Mucosa of descending colon (tissue), 3 donors: ENCODE measurements around the gene DDX39B. TPM values are rescaled to one million over a fixed set of nuclear protein-coding genes. Genes with fewer than 3 reads are reported as not detected.

Experiments used
- ATAC-seq: fragments of 200-7000 bp; cut with Tn5 transposase; one replicate; pipeline ENCODE4 v1.9.1; 2020; ENCODE audit warnings: mild to moderate bottlenecking, moderate library complexity
- DNase-seq, 3 donors: peaks; one replicate each; pipeline ENCODE4 v3.0.0-alpha.2; 2020
- H3K36me3 ChIP-seq: fragments of 200-600 bp; one replicate; pipeline ENCODE4 v1.8.0; 2021; ENCODE audit warnings: low read depth, mild to moderate bottlenecking
- H3K4me1 ChIP-seq: fragments of 200-600 bp; one replicate; pipeline ENCODE4 v1.8.0; 2021; ENCODE audit warnings: low read depth, mild to moderate bottlenecking
- H3K4me3 ChIP-seq: fragments of 200-600 bp; one replicate; pipeline ENCODE4 v1.8.0; 2021; ENCODE audit warnings: mild to moderate bottlenecking
- H3K9me3 ChIP-seq: fragments of 200-600 bp; one replicate; pipeline ENCODE4 v1.8.0; 2021; ENCODE audit warnings: mild to moderate bottlenecking
- CTCF ChIP-seq: fragments of 200-600 bp; IDR thresholded peaks from one replicate; pipeline ENCODE4 v1.8.0; 2022; ENCODE audit warnings: antibody characterized with exemption, mild to moderate bottlenecking
- intact Hi-C, 2 donors: fragments of 100-400 bp; cut with DNase I in 1 of 2; cut with micrococcal nuclease in 1 of 2; formaldehyde crosslinking; loops; one replicate each; pipeline versions ENCODE4 v1.11.0 to v1.11.1; 2022; cut with DNase I, micrococcal nuclease
- total RNA-seq, 3 donors: library from RNA; stranded (reverse); fragmentation: NEBNext Ultra II Directional in 2 of 3; extraction: Animal tissue kit (Norgen Biotek cat#: 25700) in 2 of 3; gene quantifications; one replicate each; pipeline versions ENCODE4 v1.2.1 to v1.2.4, GENCODE V29; 2021 to 2023
- donor health status: DM: no; HTN: no; CAD: no; lungs with moderate emphysema.
- donor health status: DM: no; HTN: no; CAD: no.
- donor health status: DM: no; HTN: yes; CAD: no.

Gene DDX39B
- total RNA-seq, 3 donors from 2014 or later = 239 to 309 (median 295) TPM

- no peaks in the 10 kb centered on the region for H3K9me3 ChIP-seq
- no peaks in the 10 kb centered on the region for H3K36me3 ChIP-seq
- ATAC-seq = no peak
- no peak overlapping the region for H3K4me3 ChIP-seq
- intact Hi-C loops = no loop called here
- no peak for TF ChIP-seq CTCF
- H3K4me1 ChIP-seq = peaks cover 5% of the 10 kb centered on the region
- no peak for DNase-seq
Observed at GRCh38 chr6:31580438-31580740, 38.6 kb upstream of the DDX39B start.

GRCh38 chr6:31579546-31580437 is 38.0 kb upstream of the DDX39B start:
- Histone ChIP-seq H3K4me1 (peaks cover 5% of the 10 kb centered on the region), H3K9me3 (no peaks in the 10 kb centered on the region), H3K4me3 (no peak overlapping the region), H3K36me3 (no peaks in the 10 kb centered on the region)
- TF ChIP-seq CTCF = no peak
- intact Hi-C loops = no loop called here
- no peak for ATAC-seq
- no peak for DNase-seq

- intact Hi-C loops = no loop called here
- Histone ChIP-seq H3K36me3 (no peaks in the 10 kb centered on the region), H3K9me3 (no peaks in the 10 kb centered on the region), H3K4me3 (no peak overlapping the region), H3K4me1 (peaks cover 5% of the 10 kb centered on the region)
- ATAC-seq = no peak
- no peak for TF ChIP-seq CTCF
- no peak for DNase-seq
Observed at GRCh38 chr6:31579119-31579505, 37.3 kb upstream of the DDX39B start.

- no peak for TF ChIP-seq CTCF
- intact Hi-C loops = no loop called here
- ATAC-seq = no peak
Observed at GRCh38 chr6:31578184-31579118, 36.6 kb upstream of the DDX39B start.

GRCh38 chr6:31577579-31577966 is 35.8 kb upstream of the DDX39B start:
- no peak for TF ChIP-seq CTCF
- H3K36me3 ChIP-seq = no peaks in the 10 kb centered on the region
- ATAC-seq = no peak
- DNase-seq = no peak
- intact Hi-C loops = no loop called here
- H3K9me3 ChIP-seq = no peaks in the 10 kb centered on the region
- no peak overlapping the region for H3K4me3 ChIP-seq
- peaks cover 5% of the 10 kb centered on the region for H3K4me1 ChIP-seq

More at GRCh38 chr6:31578184-31579118, 36.6 kb upstream of the DDX39B start:
- Histone ChIP-seq H3K36me3 (no peaks in the 10 kb centered on the region), H3K4me3 (no peak overlapping the region), H3K4me1 (peaks cover 5% of the 10 kb centered on the region), H3K9me3 (no peaks in the 10 kb centered on the region)
- no peak for DNase-seq
